GM12891 (cell line): ENCODE results near the gene RFXANK.

Experiments
- DNase-seq: peaks from one replicate; pipeline ENCODE4 v3.0.0; 2011; ENCODE audit warnings: low spot score; ENCODE audit not compliant: insufficient read length
- FAIRE-seq: peaks from 2 replicates; lab custom pipeline; 2011; peaks lifted over from hg19 to GRCh38; lab: Jason Lieb, UNC
- PAX5 ChIP-seq: IDR thresholded peaks from 2 replicates; pipeline ENCODE4 v1.6.1; 2011; ENCODE audit warnings: low read length, moderate library complexity, mild to moderate bottlenecking; ENCODE audit not compliant: insufficient read depth, severe bottlenecking
- POLR2A ChIP-seq: IDR thresholded peaks from 2 replicates; pipeline ENCODE4 v1.6.1; 2011; ENCODE audit warnings: low read depth, low read length, control low read depth
- POLR2AphosphoS5 ChIP-seq: IDR thresholded peaks from 2 replicates; pipeline ENCODE4 v1.6.1; 2011; ENCODE audit warnings: low read depth, low read length, control low read depth
- POU2F2 ChIP-seq: IDR thresholded peaks from 2 replicates; pipeline ENCODE4 v1.6.1; 2011; ENCODE audit warnings: low read depth, mild to moderate bottlenecking, control low read depth, low read length, moderate library complexity
- SPI1 ChIP-seq: IDR thresholded peaks from 2 replicates; pipeline ENCODE4 v1.6.1; 2011; ENCODE audit warnings: low read depth, low read length, control low read depth
- TAF1 ChIP-seq: IDR thresholded peaks from 2 replicates; pipeline ENCODE4 v1.6.1; 2011; ENCODE audit warnings: low read depth, low read length, control low read depth

RFXANK gene

DNA sequence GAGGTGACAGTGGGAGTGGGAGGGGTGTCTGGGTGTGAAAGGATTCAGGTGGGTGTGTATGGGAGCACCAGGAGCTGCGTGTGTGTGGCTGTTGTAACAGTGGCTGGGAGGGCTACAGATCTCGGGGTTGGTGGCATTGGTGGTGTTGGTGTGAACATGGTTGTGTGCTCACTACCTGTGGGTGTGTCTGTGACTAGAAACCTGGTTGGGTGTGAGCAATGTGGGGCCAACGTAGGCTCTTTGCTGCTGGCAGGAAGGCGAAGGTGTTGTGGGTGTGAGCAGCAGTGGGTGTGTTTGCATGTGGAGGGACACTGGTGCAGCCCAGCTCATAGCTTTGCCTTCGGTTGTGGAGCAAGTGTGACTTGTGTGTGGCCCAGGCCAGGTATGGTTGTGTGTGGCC is 14.9 kb downstream of the RFXANK start:
- DNase-seq (no peak), FAIRE-seq (peak; percentile 57)
- TF ChIP-seq POLR2A (no peak), SPI1 (no peak), PAX5 (no peak), TAF1 (no peak)

DNA sequence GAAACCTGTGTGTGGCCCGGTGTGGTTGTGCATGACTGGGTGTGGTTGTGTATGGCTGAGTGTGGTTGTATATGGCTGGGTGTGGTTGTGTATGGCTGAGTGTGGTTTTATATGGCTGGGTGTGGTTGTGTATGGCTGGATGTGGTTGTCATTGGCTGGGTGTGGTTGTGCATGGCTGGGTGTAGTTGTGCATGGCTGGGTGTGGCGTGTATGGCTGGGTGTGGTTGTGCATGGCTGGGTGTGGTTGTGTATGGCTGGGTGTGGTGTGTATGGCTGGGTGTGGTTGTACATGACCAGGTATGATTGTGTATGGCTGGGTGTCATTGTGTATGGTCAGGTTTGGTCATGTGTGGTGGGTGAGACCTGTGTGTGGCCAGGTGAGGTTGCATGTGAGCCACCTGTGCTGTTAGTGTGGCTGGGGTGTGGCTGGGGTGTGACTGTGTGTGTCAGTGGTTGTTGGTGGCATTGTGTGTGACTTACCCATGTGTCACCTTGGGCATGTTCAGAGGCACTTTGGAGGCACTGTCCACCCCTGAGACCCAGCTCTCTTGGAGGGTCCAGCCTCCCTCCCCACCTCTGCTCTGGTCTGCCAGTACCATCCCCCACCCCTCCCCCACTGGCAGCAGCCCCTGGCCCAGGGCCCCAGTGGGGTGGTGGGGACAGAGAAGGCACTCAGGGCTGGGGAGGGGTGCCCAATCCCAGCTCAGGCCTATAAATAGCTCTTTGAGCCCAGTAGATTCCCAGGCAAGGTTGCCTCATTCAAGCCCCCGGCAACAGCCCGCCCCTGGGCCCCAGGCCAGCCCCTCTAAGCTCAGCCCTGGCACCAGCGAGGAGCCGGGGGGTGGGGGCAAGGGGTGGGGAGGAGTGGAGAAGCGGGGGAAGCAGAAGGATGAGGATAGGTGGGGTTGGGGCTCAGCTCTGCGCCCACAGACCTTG is 15.8 kb downstream of the RFXANK start:
- TF ChIP-seq TAF1 = no peak
- TF ChIP-seq PAX5 = no peak
- no peak for TF ChIP-seq POLR2A
- TF ChIP-seq POLR2AphosphoS5 = no peak
- no peak for TF ChIP-seq SPI1
- no peak for TF ChIP-seq POU2F2
- DNase-seq (no peak), FAIRE-seq (peak; percentile 38)

DNA sequence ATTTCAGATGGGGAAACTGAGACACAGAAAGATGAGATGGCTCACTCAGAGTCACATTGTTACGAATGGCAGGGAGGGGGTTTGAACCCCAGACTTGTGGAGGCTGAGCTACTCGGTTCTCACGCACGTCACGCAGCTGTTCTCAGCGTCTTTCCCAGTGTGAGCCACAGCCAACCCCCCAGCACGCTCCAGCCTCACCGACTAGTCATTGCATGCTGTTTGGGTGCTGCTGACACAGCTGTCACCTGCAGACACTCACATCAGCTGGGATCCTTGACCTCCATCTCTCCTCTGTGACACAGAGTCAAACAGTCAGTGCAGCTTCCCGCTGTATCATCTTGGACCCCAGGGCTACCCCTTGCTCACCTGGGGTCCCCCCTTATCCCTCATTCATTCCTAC is 17.3 kb downstream of the RFXANK start:
- DNase-seq (no peak), FAIRE-seq (no peak)
- TF ChIP-seq TAF1 (no peak), POLR2A (no peak), SPI1 (no peak), PAX5 (no peak), POU2F2 (no peak)

DNA sequence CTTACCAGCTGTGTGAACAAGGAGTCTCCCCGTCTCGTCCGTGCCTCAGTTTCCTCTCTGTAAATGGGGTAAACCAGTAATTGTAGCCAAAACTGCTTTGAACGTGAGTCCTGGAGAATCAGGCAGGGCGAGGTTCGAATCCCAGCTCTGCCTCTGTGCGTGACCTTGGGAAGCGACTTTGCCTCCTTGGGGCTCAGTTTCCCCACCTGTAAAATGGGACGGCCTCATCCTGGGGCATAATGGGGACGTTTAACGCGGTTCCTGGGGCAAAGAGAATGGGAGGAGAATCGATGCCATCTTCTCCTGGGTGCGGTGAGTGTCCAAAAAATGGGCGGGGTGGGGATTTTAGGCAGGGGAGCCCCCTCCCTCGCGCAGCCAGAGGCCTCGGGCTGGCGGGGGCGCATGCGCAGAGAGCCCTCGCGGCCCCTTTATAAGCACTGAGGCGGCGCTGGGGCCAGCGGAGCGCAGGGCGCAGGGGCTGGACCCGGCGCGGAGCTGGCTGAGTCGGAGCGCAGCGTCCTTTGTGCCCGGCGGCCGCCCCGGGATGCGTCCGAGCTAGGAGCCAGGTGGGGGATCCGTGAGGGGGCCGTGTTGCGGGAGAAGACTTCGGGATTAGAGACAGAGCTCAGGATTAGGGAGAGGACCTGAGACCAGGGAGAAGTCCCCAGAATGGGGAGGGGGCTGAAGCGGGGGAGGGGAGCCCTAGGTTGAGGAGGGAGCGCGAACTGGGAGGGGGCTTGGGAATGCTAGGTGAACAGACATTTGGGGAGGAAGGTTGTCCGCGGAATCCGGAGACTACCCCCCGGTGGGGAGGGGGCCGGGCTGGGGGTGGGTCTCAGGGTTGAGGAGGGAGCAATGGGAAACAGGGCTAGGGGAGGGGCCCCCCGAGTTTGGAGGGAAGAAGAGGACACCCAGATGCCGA is 19.7 kb downstream of the RFXANK start, which contains the start of gene NCAN:
TSS of gene NCAN (plus strand) at position 460 of the 922 bp plus-strand sequence. CDS start 4,996 bp downstream, outside the sequence.
- DNase-seq = no peak
- no peak for TF ChIP-seq PAX5
- TF ChIP-seq POU2F2 = no peak
- TF ChIP-seq TAF1 = no peak
- TF ChIP-seq POLR2AphosphoS5 = no peak
- no peak for TF ChIP-seq SPI1
- no peak for TF ChIP-seq POLR2A
- FAIRE-seq = no peak

DNA sequence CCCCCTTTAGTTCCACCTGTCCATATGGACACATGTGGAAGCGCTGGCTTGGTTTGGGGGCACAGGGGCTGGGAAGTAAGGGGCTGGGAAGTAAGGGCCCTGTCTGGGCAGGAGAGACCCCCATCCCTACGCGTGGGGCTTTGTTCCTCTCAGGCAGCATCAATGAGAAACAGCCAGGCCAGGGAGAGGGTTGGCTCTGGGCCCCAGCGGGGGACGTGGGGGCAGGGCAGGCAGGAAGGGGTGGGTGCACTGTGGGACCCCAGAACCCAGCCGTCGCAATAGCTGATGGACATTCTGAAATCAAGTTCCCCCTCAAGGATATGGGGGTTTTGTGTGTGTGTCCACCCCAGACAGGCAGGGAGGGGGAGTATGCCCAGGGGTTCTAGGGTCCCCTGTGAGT is 20.9 kb downstream of the RFXANK start:
- FAIRE-seq (no peak), DNase-seq (no peak)
- no peak for TF ChIP-seq PAX5
- no peak for TF ChIP-seq TAF1
- no peak for TF ChIP-seq POLR2A
- no peak for TF ChIP-seq POU2F2
- no peak for TF ChIP-seq SPI1
- no peak for TF ChIP-seq POLR2AphosphoS5

DNA sequence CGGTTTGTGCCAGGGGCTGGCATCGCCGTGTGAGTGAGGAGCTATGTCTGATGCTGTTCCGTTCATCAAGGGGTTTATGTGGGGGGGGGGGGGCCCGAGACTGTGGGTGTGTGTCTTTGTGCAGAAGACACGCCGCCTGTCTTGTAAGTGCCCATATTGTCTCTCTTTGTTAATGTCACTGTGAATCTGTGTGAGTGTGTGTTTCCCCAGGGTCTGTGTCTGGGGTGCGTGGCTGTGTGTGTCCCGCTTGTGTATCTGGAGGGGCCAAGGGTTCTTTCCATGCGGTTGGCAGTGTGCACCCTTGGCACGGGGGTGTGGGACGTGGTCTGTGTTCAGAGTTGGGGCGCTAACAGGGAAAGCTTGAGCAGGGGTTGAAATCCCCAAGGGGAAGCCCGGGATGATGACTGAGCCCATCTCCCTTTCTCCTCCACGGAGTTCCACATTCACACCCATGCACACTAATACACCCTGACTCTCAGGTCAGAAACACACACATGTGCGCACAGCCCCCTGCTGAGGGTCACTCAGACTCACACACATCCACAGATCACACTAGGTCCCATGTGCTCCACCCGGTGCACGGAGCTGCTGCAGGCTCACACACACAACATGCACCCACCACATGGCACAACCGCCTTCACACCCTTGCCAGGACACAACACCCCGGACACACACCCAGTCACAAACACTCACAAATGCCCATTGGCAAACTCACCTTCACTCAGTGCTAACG is 21.5 kb downstream of the RFXANK start:
- TF ChIP-seq POLR2AphosphoS5 = no peak
- TF ChIP-seq PAX5 = no peak
- TF ChIP-seq POLR2A = no peak
- no peak for TF ChIP-seq TAF1
- TF ChIP-seq SPI1 = no peak
- TF ChIP-seq POU2F2 = no peak
- FAIRE-seq (no peak), DNase-seq (no peak)

DNA sequence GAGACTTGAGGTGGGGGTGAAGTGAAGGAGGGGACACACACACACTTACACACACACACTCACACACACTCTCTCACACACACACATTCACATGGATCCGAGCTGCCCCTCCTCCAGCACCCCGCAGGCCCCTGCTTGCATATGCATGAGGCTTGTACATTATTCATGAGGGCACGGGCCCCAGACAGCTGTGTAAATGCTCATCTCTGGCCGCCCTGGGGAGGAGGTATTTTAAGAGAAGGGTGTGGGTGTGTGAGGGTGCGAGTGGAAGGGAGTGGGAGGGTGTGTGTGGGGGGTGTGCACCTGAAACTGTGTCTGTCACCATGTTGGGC is 22.1 kb downstream of the RFXANK start:
- TF ChIP-seq PAX5 (no peak), POU2F2 (peak; percentile 98)
- DNase-seq (no peak), FAIRE-seq (peak; percentile 9)

DNA sequence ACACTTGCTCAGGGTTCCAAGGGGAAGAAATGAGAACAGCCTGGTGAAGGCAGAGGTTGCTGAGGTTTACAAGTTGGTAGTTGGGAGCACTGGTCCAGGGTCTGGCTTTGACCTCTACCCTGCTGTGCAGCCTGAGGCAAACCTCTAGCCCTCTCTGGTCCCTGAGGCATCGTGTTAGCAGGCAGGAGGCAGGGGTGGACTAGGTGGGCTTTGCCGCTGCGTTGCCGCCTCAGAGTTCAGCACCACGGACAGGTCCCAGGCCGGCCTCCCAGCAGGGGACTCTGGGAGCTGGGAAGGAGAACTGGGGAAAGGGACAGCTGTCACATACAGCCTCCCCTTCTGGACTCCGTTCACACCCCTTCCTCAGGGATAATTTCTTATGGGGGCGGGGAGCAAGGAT is 22.8 kb downstream of the RFXANK start:
- DNase-seq (no peak), FAIRE-seq (no peak)
- TF ChIP-seq POU2F2 = no peak
- TF ChIP-seq PAX5 = no peak
- no peak for TF ChIP-seq POLR2AphosphoS5
- TF ChIP-seq POLR2A = no peak
- TF ChIP-seq TAF1 = no peak
- no peak for TF ChIP-seq SPI1
